Liver (tissue), 9 donors: ENCODE measurements around the gene ENOX1. TPM values are rescaled to one million over a fixed set of nuclear protein-coding genes. Genes with fewer than 3 reads are reported as not detected.

ENCODE experiments used
- DNase-seq: peaks from one replicate; pipeline ENCODE4 v3.0.0-alpha.2; 2017; ENCODE audit warnings: low spot score
- H3K27ac ChIP-seq, 2 donors: one replicate each; pipeline ENCODE4 v1.7.0; 2013; ENCODE audit warnings: inconsistent platforms in 2 of 2, low read length in 2 of 2, control low read depth in 1 of 2, low read depth in 1 of 2, mild to moderate bottlenecking in 1 of 2
- H3K27me3 ChIP-seq, 4 donors: one replicate each; pipeline versions ENCODE4 v1.6.1 to v1.7.0; 2013; ENCODE audit warnings: low read length in 3 of 4, inconsistent platforms in 1 of 4, mild to moderate bottlenecking in 1 of 4, moderate library complexity in 1 of 4; ENCODE audit not compliant: control insufficient read depth in 4 of 4, insufficient read depth in 4 of 4
- H3K36me3 ChIP-seq, 4 donors: one replicate each; pipeline versions ENCODE4 v1.6.1 to v1.7.0; 2013; ENCODE audit warnings: low read length in 3 of 4, mild to moderate bottlenecking in 3 of 4, low read depth in 1 of 4, moderate library complexity in 1 of 4; ENCODE audit not compliant: control insufficient read depth in 4 of 4, insufficient read depth in 3 of 4
- H3K4me1 ChIP-seq, 4 donors: one replicate each; pipeline versions ENCODE4 v1.6.1 to v1.7.0; 2013; ENCODE audit warnings: low read length in 3 of 4, mild to moderate bottlenecking in 3 of 4, moderate library complexity in 1 of 4; ENCODE audit not compliant: control insufficient read depth in 4 of 4, insufficient read depth in 4 of 4
- H3K4me3 ChIP-seq, 3 donors: one replicate each; pipeline versions ENCODE4 v1.6.1 to v1.7.0; 2013; ENCODE audit warnings: low read length in 3 of 3, control low read depth in 1 of 3, low read depth in 1 of 3, mild to moderate bottlenecking in 1 of 3
- H3K9ac ChIP-seq, 2 donors: one replicate each; pipeline ENCODE4 v1.7.0; 2013; ENCODE audit warnings: low read length in 2 of 2, mild to moderate bottlenecking in 2 of 2, moderate library complexity in 2 of 2, control low read depth in 1 of 2, low read depth in 1 of 2
- H3K9me3 ChIP-seq, 4 donors: one replicate each; pipeline versions ENCODE4 v1.6.1 to v1.7.0; 2013; ENCODE audit warnings: low read length in 3 of 4; ENCODE audit not compliant: control insufficient read depth in 4 of 4
- CTCF ChIP-seq: fragments of 150-350 bp; IDR thresholded peaks from 2 replicates; pipeline ENCODE4 v1.5.1; 2017; ENCODE audit warnings: improper control_type of control experiment, low read depth, low read length; ENCODE audit not compliant: missing input control
- EGR1 ChIP-seq, 2 donors: IDR thresholded peaks; 2 replicates each; pipeline ENCODE4 v1.6.1; 2016 to 2018; ENCODE audit warnings: antibody characterized with exemption in 2 of 2, low read depth in 2 of 2
- GABPA ChIP-seq, 2 donors: IDR thresholded peaks in 1 of 2; conservative IDR thresholded peaks in 1 of 2; 2 replicates each; pipeline ENCODE4 v1.6.1; 2016; ENCODE audit warnings: antibody characterized with exemption in 2 of 2, mild to moderate bottlenecking in 1 of 2, moderate library complexity in 1 of 2
- HNF4A ChIP-seq, 2 donors: conservative IDR thresholded peaks; 2 replicates each; pipeline ENCODE4 v1.6.1; 2016; ENCODE audit warnings: antibody characterized with exemption in 2 of 2, mild to moderate bottlenecking in 2 of 2
- HNF4G ChIP-seq: IDR thresholded peaks from 2 replicates; pipeline ENCODE4 v1.6.1; 2016; ENCODE audit warnings: antibody characterized with exemption
- JUND ChIP-seq, 2 donors: IDR thresholded peaks; 2 replicates each; pipeline ENCODE4 v1.6.1; 2016; ENCODE audit warnings: antibody characterized with exemption in 2 of 2
- RAD21 ChIP-seq, 2 donors: IDR thresholded peaks; 2 replicates each; pipeline ENCODE4 v1.6.1; 2016; ENCODE audit warnings: antibody characterized with exemption in 2 of 2, mild to moderate bottlenecking in 2 of 2
- SP1 ChIP-seq: IDR thresholded peaks from 2 replicates; pipeline ENCODE4 v1.6.1; 2018; ENCODE audit warnings: antibody characterized with exemption, mild to moderate bottlenecking
- WGBS: extraction: QIAGEN DNeasy Blood & Tissue Kit; methylation state at CpG from one replicate; pipeline ENCODE4 v1.1.7; 2013; 5-methylcytosine and 5-hydroxymethylcytosine counted together
- polyA plus RNA-seq, 2 donors: library from polyadenylated mRNA; stranded (reverse) in 1 of 2; unstranded in 1 of 2; fragments of 200-250 nt in 1 of 2; fragments of >200 nt in 1 of 2; fragmentation: Nextera tagmentation in 1 of 2; extraction: Ambion mirVana in 1 of 2; gene quantifications; one replicate each; pipeline versions ENCODE4 v1.2.1 to v1.2.3, GENCODE V29; 2013 to 2015
- total RNA-seq, 2 donors: library from RNA; depleted of rRNA; stranded (reverse); fragments of >200 nt; gene quantifications; one replicate each; pipeline ENCODE4 v1.2.3, GENCODE V29; 2014
- TF ChIP-seq, protein P1 (sequence below): IDR thresholded peaks from 2 replicates; pipeline ENCODE4 v1.6.1; 2016; ENCODE audit warnings: antibody characterized with exemption, mild to moderate bottlenecking
- TF ChIP-seq, protein P2 (sequence below): IDR thresholded peaks from 2 replicates; pipeline ENCODE4 v1.6.1; 2016; ENCODE audit warnings: antibody characterized with exemption
- TF ChIP-seq, protein P3 (sequence below): IDR thresholded peaks from 2 replicates; pipeline ENCODE4 v1.6.1; 2016; ENCODE audit warnings: antibody characterized with exemption
- donor health status: healthy.
- donor health status: healthy.
- donor health status: healthy.
- donor health status: healthy.
- donor health status: healthy.

The ENOX1 gene
- total RNA-seq, result under 1 TPM; 0.08 to 0.33 TPM
- under 1 TPM in 1 of 2 donors, not detected in 1; 0.02 TPM for polyA plus RNA-seq

DNA sequence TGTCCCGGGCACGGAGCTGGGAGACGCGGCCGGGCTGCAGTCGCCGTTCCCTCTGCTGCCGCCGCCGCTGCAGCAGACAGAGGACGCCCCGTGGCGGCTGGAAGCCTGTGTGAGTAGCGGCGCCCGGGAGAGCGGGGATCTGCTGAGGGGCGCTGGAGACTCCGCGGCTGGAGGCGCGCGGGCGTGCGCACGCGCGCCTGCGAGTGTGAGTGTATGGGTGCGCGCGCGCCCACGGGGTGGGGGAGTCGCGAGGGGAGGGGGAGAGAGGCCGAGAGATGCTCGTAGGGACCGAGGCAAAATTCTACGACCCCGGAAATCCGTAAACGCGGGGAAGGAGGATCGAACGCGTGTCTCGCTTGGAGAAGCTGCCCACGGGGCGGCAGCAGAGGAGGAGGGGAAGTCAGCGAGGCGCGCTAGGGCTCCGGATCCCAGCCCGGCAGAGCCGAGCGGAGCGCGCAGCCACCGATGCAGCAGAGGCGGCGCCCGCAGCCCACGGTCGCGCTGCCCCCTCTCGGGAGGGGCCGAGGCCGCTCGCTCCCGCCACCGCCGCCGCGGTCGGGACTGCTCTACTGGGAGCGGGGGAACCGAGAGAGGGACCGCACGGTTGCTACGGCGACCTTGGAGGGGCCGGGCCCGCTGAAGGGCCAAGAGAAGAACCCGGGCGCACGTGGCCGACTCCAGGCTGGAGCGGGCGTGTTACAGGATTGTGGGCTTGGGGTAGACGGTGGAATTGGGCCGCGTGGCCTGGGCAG is at the start of gene ENOX1:
Gene ENOX1 (minus strand): TSS at position 207 of the 752 bp plus-strand sequence.
- WGBS, result 1% methylated on average over 93 of the region's 93 CpGs
- H3K27me3 ChIP-seq, result peaks cover 0 to 12% (median 4%) of the 10 kb centered on the region in 4 donors
- TF ChIP-seq, protein P1, sequence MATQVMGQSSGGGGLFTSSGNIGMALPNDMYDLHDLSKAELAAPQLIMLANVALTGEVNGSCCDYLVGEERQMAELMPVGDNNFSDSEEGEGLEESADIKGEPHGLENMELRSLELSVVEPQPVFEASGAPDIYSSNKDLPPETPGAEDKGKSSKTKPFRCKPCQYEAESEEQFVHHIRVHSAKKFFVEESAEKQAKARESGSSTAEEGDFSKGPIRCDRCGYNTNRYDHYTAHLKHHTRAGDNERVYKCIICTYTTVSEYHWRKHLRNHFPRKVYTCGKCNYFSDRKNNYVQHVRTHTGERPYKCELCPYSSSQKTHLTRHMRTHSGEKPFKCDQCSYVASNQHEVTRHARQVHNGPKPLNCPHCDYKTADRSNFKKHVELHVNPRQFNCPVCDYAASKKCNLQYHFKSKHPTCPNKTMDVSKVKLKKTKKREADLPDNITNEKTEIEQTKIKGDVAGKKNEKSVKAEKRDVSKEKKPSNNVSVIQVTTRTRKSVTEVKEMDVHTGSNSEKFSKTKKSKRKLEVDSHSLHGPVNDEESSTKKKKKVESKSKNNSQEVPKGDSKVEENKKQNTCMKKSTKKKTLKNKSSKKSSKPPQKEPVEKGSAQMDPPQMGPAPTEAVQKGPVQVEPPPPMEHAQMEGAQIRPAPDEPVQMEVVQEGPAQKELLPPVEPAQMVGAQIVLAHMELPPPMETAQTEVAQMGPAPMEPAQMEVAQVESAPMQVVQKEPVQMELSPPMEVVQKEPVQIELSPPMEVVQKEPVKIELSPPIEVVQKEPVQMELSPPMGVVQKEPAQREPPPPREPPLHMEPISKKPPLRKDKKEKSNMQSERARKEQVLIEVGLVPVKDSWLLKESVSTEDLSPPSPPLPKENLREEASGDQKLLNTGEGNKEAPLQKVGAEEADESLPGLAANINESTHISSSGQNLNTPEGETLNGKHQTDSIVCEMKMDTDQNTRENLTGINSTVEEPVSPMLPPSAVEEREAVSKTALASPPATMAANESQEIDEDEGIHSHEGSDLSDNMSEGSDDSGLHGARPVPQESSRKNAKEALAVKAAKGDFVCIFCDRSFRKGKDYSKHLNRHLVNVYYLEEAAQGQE, result no peak
- TF ChIP-seq RAD21 (IDR thresholded peaks at IDR 0.05), result peak in 1 of 2 donors; percentile 5
- no peaks in the 10 kb centered on the region for H3K9me3 ChIP-seq
- H3K4me3 ChIP-seq, result peak within 1 kb of the TSS; percentile 56 to 65 (median 60)
- peak; percentile 41 for DNase-seq
- no peak within 1 kb of the TSS for H3K9ac ChIP-seq
- H3K4me1 ChIP-seq, result peaks cover 12 to 26% (median 22%) of the 10 kb centered on the region in 4 donors
- H3K27ac ChIP-seq, result peak within 1 kb of the TSS in 1 of 2 donors; percentile 10
- H3K36me3 ChIP-seq, result no peaks in the 10 kb centered on the region

GRCh38 chr13:43835701-43836100 is 48.9 kb upstream of the ENOX1 start:
- TF ChIP-seq RAD21 (IDR thresholded peaks at IDR 0.05) (no peak), HNF4G (no peak), JUND (IDR thresholded peaks at IDR 0.05) (no peak), CTCF (no peak), SP1 (no peak), GABPA (IDR thresholded peaks at IDR 0.05 in 1 of 2, conservative IDR thresholded peaks at IDR 0.05 in 1 of 2) (no peak), EGR1 (IDR thresholded peaks at IDR 0.05; ENCODE audit: low read depth in 2 of 2) (no peak), HNF4A (conservative IDR thresholded peaks at IDR 0.05) (no peak)
- TF ChIP-seq, protein P2, sequence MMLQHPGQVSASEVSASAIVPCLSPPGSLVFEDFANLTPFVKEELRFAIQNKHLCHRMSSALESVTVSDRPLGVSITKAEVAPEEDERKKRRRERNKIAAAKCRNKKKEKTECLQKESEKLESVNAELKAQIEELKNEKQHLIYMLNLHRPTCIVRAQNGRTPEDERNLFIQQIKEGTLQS, result no peak
- TF ChIP-seq, protein P3, sequence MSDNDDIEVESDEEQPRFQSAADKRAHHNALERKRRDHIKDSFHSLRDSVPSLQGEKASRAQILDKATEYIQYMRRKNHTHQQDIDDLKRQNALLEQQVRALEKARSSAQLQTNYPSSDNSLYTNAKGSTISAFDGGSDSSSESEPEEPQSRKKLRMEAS, result no peak
- no peak for DNase-seq
- Histone ChIP-seq H3K4me3 (no peak overlapping the region), H3K27me3 (no peaks in the 10 kb centered on the region), H3K9me3 (no peaks in the 10 kb centered on the region), H3K4me1 (no peaks in the 10 kb centered on the region), H3K9ac (no peak overlapping the region), H3K36me3 (no peaks in the 10 kb centered on the region), H3K27ac (no peak overlapping the region)
- 92% methylated on average over 2 of the region's 2 CpGs for WGBS
